HUES64 (cell line): Measurements from ENCODE around the gene PM20D1.

Experiments used
- H3K27ac ChIP-seq: 2 replicates; pipeline ENCODE4 v1.7.0; 2013; ENCODE audit warnings: low read depth, low read length, inconsistent platforms
- H3K27me3 ChIP-seq: 2 replicates; pipeline ENCODE4 v1.6.1; 2013; ENCODE audit warnings: mild to moderate bottlenecking, low read length; ENCODE audit not compliant: insufficient read depth
- H3K36me3 ChIP-seq: 2 replicates; pipeline ENCODE4 v1.6.1; 2013; ENCODE audit warnings: mild to moderate bottlenecking, low read length; ENCODE audit not compliant: insufficient read depth
- H3K4me1 ChIP-seq: 2 replicates; pipeline ENCODE4 v1.6.1; 2013; ENCODE audit warnings: mild to moderate bottlenecking, low read length, moderate library complexity; ENCODE audit not compliant: insufficient read depth
- H3K4me3 ChIP-seq: 2 replicates; pipeline ENCODE4 v1.5.1; 2013; ENCODE audit warnings: mild to moderate bottlenecking, low read length, moderate library complexity
- H3K9ac ChIP-seq: 2 replicates; pipeline ENCODE4 v1.6.1; 2013; ENCODE audit warnings: mild to moderate bottlenecking, low read depth, low read length
- H3K9me3 ChIP-seq: 2 replicates; pipeline ENCODE4 v1.6.1; 2013; ENCODE audit warnings: low read depth, low read length; ENCODE audit not compliant: insufficient read depth
- WGBS: fragments of 150-250, 120-280 bp; methylation state at CpG from one replicate; pipeline ENCODE4 v1.1.7; 2013; ENCODE audit warnings: missing lambda C conversion rate; 5-methylcytosine and 5-hydroxymethylcytosine counted together

Gene PM20D1

DNA sequence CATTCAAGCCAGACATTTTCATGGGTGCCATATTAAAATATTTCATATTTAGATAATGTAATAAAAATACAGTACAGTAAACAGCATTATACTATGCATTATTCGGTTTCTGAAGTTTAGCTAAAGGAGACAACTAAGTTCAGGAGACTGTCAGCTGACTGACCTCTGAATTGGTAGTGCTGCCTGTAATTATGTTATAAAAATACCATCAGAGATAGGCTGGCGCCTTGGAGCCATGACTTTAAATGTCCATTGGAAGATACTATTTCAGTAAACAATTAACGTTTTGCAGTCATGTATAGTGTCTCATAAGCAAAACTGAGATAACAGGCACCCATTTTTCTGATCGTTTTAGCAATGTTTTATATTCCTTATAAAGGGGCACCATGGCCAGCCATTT is 63.3 kb downstream of the PM20D1 start:
- Histone ChIP-seq H3K9ac (no peak overlapping the region), H3K27me3 (no peaks in the 10 kb centered on the region), H3K4me1 (no peaks in the 10 kb centered on the region), H3K36me3 (peaks cover 15% of the 10 kb centered on the region; the same call in 1 of the 2 replicates), H3K27ac (no peak overlapping the region), H3K4me3 (no peak overlapping the region), H3K9me3 (no peaks in the 10 kb centered on the region)
- 57% methylated on average over 3 of the region's 4 CpGs for WGBS

DNA sequence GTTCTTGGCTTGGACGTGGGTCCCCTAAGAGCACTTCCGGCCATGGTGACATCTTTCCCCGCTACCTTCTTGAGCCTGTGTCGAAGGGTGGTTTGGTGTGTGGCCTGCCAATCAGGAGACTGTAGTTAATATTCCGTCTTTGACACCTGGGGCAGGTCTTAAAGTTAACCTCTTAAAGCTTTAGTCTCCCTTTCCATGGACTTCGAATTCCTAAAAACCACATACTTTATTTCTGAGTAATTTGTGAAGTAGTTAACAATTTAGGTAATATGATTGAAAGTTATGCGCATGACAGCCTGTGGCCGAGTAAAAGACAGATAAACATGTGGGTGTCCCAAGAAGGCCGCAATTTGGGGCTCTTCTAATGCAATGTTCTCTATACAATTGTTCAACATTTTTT is 64.5 kb downstream of the PM20D1 start:
- no peaks in the 10 kb centered on the region for H3K9me3 ChIP-seq
- no peaks in the 10 kb centered on the region for H3K27me3 ChIP-seq
- H3K4me3 ChIP-seq, result no peak overlapping the region
- no peaks in the 10 kb centered on the region for H3K4me1 ChIP-seq
- peaks cover 6% of the 10 kb centered on the region; the same call in 1 of the 2 replicates for H3K36me3 ChIP-seq
- no peak overlapping the region for H3K27ac ChIP-seq
- no peak overlapping the region for H3K9ac ChIP-seq
- WGBS, result 94% methylated on average over 8 of the region's 9 CpGs

DNA sequence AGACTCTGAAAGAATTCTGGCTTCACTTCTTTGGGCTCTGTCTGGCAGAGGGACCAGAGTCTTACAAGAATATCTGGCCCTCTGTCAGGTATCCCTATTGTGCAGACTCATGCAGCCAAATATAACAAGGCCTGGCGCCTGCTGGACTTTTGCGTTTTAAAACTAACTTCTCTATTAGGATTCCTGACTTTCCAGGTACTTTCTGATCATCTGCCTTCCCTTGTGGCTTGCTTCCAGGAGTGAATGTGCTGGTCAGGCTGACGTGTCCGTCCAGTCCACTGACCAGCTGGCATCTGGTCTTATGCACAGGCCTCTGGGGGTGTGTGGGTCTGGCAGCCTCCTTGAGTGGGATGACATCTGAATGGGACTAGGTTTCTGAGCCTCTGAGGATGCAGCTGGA is 66.0 kb downstream of the PM20D1 start:
- no peak overlapping the region for H3K9ac ChIP-seq
- H3K36me3 ChIP-seq, result no peaks in the 10 kb centered on the region
- no peak overlapping the region for H3K4me3 ChIP-seq
- H3K27me3 ChIP-seq, result no peaks in the 10 kb centered on the region
- H3K27ac ChIP-seq, result no peak overlapping the region
- WGBS, result 92% methylated on average over 4 of the region's 4 CpGs
- H3K4me1 ChIP-seq, result no peaks in the 10 kb centered on the region
- no peaks in the 10 kb centered on the region for H3K9me3 ChIP-seq

DNA sequence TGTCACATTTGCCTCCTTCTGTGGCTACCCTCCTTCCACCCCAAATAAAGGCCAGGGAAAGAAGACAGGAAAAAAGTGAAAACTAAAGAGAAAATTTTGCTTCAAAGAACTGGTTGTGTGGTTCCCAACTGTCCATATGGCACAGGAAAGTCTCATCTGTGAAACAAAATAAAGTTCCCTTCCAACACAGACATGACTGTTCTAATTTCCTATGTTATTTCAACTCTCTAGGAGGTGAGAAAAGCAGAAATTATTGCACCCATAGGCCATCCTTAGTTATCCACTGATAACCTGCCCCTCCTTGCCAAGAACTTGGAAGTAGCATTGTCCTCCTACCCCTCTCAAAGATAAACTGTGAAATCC is 66.5 kb downstream of the PM20D1 start:
- no peaks in the 10 kb centered on the region for H3K27me3 ChIP-seq
- no peaks in the 10 kb centered on the region for H3K9me3 ChIP-seq
- H3K4me3 ChIP-seq, result no peak overlapping the region
- H3K36me3 ChIP-seq, result no peaks in the 10 kb centered on the region
- H3K9ac ChIP-seq, result no peak overlapping the region
- no peaks in the 10 kb centered on the region for H3K4me1 ChIP-seq
- H3K27ac ChIP-seq, result no peak overlapping the region

DNA sequence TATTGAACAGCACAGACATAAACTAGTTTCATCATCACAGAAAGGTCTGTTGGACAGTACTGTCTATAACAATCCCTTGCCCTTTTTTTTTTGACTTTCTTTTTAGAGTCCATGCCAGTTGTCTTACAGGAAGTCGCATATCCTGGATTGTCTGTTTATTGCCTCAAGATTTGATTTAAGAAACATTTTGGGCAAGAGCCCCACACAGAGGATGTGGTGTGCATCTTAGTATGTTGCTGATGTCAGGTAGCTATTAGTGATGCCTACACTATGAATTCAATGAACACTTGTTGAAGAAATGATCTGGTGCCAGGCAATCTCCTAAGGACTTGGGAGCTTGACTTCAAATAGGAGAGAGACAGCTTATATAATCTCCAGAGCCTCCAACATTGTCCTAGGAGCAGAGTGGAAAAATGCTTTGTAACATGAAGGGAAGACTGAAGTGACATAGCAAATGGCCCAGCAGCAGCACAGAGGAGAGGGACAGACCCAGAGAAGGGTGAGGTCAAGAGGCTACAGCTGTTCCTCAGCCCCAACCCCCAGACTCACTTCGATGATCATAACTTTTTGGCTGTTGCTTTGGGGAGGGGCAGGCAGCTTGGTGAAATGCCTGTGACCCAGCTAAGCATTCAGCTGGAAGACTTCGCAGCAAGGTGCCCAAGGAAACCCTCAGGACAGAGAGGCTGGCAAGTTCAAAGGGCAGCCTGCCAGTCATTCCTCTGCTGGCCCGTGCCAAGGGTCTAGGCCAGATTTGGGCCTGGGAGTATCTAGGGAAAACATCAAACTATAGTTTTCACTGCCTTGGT is 67.1 kb downstream of the PM20D1 start:
- Histone ChIP-seq H3K9me3 (no peaks in the 10 kb centered on the region), H3K27ac (no peak overlapping the region), H3K4me3 (no peak overlapping the region), H3K4me1 (no peaks in the 10 kb centered on the region), H3K36me3 (no peaks in the 10 kb centered on the region), H3K9ac (no peak overlapping the region), H3K27me3 (no peaks in the 10 kb centered on the region; the same call in 1 of the 2 replicates)
- WGBS, result 90% methylated on average over 4 of the region's 4 CpGs

DNA sequence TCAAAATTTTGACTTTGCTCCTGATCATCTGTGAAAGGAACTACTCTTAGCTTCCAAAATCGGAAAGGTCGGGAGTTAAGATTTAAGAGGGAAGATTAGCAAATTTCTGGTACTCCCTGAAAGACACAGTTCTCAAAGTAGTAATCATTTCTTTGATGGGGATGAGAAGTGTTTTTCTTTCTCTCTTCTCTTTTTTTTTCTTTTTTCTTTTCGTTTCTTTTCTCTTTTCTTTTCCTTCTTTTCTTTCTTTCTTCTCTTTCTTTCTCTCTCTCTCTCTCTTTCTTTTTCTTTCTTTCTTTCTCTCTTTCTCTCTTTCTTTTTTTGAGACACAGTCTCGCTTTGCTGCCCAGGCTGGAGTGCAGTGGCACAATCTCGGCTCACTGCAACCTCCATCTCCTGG is 69.6 kb downstream of the PM20D1 start:
- Histone ChIP-seq H3K9ac (no peak overlapping the region), H3K27ac (no peak overlapping the region), H3K4me1 (no peaks in the 10 kb centered on the region), H3K4me3 (no peak overlapping the region), H3K9me3 (0 out of 2 replicates have a peak, but pooled peaks cover 9% of the 10 kb centered on the region), H3K27me3 (peaks cover 12% of the 10 kb centered on the region), H3K36me3 (no peaks in the 10 kb centered on the region)
- 88% methylated on average over 5 of the region's 5 CpGs for WGBS
